ENCODE data around the gene ZFAND3.

DNA sequence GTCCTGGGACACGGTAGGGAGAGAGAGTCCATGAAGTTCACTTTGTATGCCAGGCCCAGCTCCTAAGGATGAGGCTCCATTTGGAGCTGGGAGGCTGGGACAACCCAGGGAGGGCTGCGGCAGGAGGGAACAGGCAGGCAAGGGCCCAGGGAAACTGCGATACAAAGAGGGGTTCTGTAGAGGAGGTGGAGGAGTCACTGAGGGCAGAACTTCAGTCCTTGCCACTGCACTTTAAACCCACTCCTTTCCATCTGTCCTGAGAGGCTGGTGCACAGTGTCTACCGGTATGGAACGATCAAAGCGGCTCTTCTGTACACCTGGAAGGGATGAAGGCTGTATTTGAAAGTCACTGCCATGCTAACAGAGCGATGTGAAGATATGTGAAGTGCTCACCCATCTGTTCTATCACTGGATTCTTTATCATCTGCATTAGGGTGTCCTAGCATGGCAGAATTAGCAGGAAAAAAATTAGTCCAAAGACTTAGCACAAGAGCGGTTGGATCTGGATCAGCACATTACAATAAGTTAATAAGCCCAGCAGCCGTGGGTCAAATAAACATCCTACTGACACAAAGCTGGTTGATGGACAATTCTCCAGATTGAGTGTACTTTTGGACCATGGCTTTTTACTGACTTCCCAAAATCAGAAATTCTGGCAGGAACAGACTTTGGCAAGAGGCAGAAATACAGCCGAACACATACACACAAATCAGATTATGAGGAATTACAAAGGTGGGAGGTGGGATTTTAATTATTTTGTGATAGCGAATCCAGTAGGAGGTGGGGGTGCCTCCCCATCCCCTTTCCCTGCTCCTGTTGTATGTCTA, 20.9 kb upstream of the ZFAND3 start:
- TF ChIP-seq, protein P1, sequence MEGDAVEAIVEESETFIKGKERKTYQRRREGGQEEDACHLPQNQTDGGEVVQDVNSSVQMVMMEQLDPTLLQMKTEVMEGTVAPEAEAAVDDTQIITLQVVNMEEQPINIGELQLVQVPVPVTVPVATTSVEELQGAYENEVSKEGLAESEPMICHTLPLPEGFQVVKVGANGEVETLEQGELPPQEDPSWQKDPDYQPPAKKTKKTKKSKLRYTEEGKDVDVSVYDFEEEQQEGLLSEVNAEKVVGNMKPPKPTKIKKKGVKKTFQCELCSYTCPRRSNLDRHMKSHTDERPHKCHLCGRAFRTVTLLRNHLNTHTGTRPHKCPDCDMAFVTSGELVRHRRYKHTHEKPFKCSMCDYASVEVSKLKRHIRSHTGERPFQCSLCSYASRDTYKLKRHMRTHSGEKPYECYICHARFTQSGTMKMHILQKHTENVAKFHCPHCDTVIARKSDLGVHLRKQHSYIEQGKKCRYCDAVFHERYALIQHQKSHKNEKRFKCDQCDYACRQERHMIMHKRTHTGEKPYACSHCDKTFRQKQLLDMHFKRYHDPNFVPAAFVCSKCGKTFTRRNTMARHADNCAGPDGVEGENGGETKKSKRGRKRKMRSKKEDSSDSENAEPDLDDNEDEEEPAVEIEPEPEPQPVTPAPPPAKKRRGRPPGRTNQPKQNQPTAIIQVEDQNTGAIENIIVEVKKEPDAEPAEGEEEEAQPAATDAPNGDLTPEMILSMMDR (IDR thresholded peaks at IDR 0.05 in 4 of 5, conservative IDR thresholded peaks at IDR 0.05 in 1 of 5), result no peak
- TF ChIP-seq POLR2A (IDR thresholded peaks at IDR 0.05), result peak in 1 of 2 donors; percentile 34

Measured in gastrocnemius medialis (tissue), 4 donors.